Astrocyte (in vitro differentiated cells and primary cell): ENCODE results near the gene IPO13. TPM values are rescaled to one million over a fixed set of nuclear protein-coding genes. Genes with fewer than 3 reads are reported as not detected.
A peak's percentile ranks its signal among the peaks of the same experiment; 100 is the strongest.

Experiments used
- DNase-seq: peaks from one replicate; pipeline ENCODE4 v3.0.0-alpha.2; 2010; ENCODE audit warnings: low read depth
- FAIRE-seq: peaks from 2 replicates; lab custom pipeline; 2011; peaks lifted over from hg19 to GRCh38; lab: Jason Lieb, UNC
- H2AFZ ChIP-seq: 2 replicates; pipeline ENCODE4 v1.6.0; 2012; ENCODE audit warnings: low read depth, low read length, inconsistent platforms
- H3K27ac ChIP-seq: 2 replicates; pipeline ENCODE4 v1.5.1; 2011; ENCODE audit warnings: low read depth, low read length, inconsistent platforms
- H3K27me3 ChIP-seq: 2 replicates; pipeline ENCODE4 v1.6.0; 2011; ENCODE audit warnings: low read length, inconsistent platforms; ENCODE audit not compliant: insufficient read depth
- H3K36me3 ChIP-seq: 2 replicates; pipeline ENCODE4 v1.5.1; 2011; ENCODE audit warnings: low read length, inconsistent platforms; ENCODE audit not compliant: insufficient read depth
- H3K4me1 ChIP-seq: 2 replicates; pipeline ENCODE4 v1.5.1; 2011; ENCODE audit warnings: low read length, inconsistent platforms; ENCODE audit not compliant: insufficient read depth
- H3K4me2 ChIP-seq: 2 replicates; pipeline ENCODE4 v1.6.0; 2012; ENCODE audit warnings: low read length, inconsistent platforms
- H3K4me3 ChIP-seq: 2 replicates; pipeline ENCODE4 v1.5.1; 2011; ENCODE audit warnings: low read depth, mild to moderate bottlenecking, low read length, inconsistent platforms; ENCODE audit not compliant: insufficient read depth
- H3K79me2 ChIP-seq: 2 replicates; pipeline ENCODE4 v1.6.0; 2012; ENCODE audit warnings: mild to moderate bottlenecking, low read length, inconsistent platforms; ENCODE audit not compliant: insufficient read depth
- H3K9ac ChIP-seq: 2 replicates; pipeline ENCODE4 v1.6.0; 2012; ENCODE audit warnings: mild to moderate bottlenecking, low read length, inconsistent platforms
- H3K9me3 ChIP-seq: 2 replicates; pipeline ENCODE4 v1.5.1; 2012; ENCODE audit warnings: low read depth, mild to moderate bottlenecking, low read length, inconsistent platforms; ENCODE audit not compliant: insufficient read depth
- H4K20me1 ChIP-seq: 2 replicates; pipeline ENCODE4 v1.6.0; 2012; ENCODE audit warnings: low read length, inconsistent platforms; ENCODE audit not compliant: insufficient read depth
- H3K27ac Mint-ChIP-seq: one replicate; pipeline ENCODE4 v1.8.0; 2021; ENCODE audit warnings: mild to moderate bottlenecking, mixed read lengths; ENCODE audit not compliant: unreplicated experiment
- H3K27me3 Mint-ChIP-seq: one replicate; pipeline ENCODE4 v1.8.0; 2021; ENCODE audit warnings: low read depth, mixed read lengths; ENCODE audit not compliant: unreplicated experiment
- H3K36me3 Mint-ChIP-seq: one replicate; pipeline ENCODE4 v1.8.0; 2021; ENCODE audit warnings: low read depth, mixed read lengths; ENCODE audit not compliant: unreplicated experiment
- H3K4me1 Mint-ChIP-seq: one replicate; pipeline ENCODE4 v1.8.0; 2021; ENCODE audit warnings: low read depth, mixed read lengths; ENCODE audit not compliant: unreplicated experiment
- H3K4me3 Mint-ChIP-seq: one replicate; pipeline ENCODE4 v1.8.0; 2021; ENCODE audit warnings: mild to moderate bottlenecking, moderate library complexity, mixed read lengths; ENCODE audit not compliant: unreplicated experiment
- H3K9me3 Mint-ChIP-seq: one replicate; pipeline ENCODE4 v1.8.0; 2021; ENCODE audit warnings: mild to moderate bottlenecking, mixed read lengths; ENCODE audit not compliant: unreplicated experiment
- EZH2 ChIP-seq: IDR thresholded peaks from 2 replicates; pipeline ENCODE4 v1.6.1; 2012; ENCODE audit warnings: mild to moderate bottlenecking, low read length, inconsistent platforms; ENCODE audit not compliant: insufficient read depth
- total RNA-seq: library from RNA; stranded (reverse); gene quantifications from 2 replicates; pipeline ENCODE4 v1.2.1, GENCODE V29; 2021
- TF ChIP-seq, protein P1 (sequence below): IDR thresholded peaks from 2 replicates; pipeline ENCODE4 v1.5.1; 2011; ENCODE audit warnings: low read depth, mild to moderate bottlenecking, inconsistent platforms, low read length, moderate library complexity; ENCODE audit not compliant: insufficient read depth

The IPO13 gene
- total RNA-seq, 1 donor from 2014 or later: 31.0 TPM

GRCh38 chr1:43968348-43968948 is 21.7 kb downstream of the IPO13 start:
- Histone ChIP-seq H3K4me3 (no peak overlapping the region), H3K9ac (no peak overlapping the region), H3K36me3 (peaks cover 2% of the 10 kb centered on the region), H3K4me1 (peaks cover 6% of the 10 kb centered on the region), H3K9me3 (no peaks in the 10 kb centered on the region), H2AFZ (no peak overlapping the region), H4K20me1 (peaks cover 17% of the 10 kb centered on the region), H3K27ac (no peak overlapping the region), H3K27me3 (no peaks in the 10 kb centered on the region), H3K4me2 (no peak overlapping the region), H3K79me2 (peaks cover 17% of the 10 kb centered on the region)
- FAIRE-seq (no peak), DNase-seq (no peak)
- Mint-ChIP-seq H3K27ac (no peak overlapping the region), H3K4me1 (peaks cover 6% of the 10 kb centered on the region), H3K27me3 (no peaks in the 10 kb centered on the region), H3K9me3 (no peaks in the 10 kb centered on the region), H3K4me3 (peak overlapping the region; percentile 4), H3K36me3 (peaks cover 14% of the 10 kb centered on the region)
- no peak for TF ChIP-seq EZH2
- TF ChIP-seq, protein P1, sequence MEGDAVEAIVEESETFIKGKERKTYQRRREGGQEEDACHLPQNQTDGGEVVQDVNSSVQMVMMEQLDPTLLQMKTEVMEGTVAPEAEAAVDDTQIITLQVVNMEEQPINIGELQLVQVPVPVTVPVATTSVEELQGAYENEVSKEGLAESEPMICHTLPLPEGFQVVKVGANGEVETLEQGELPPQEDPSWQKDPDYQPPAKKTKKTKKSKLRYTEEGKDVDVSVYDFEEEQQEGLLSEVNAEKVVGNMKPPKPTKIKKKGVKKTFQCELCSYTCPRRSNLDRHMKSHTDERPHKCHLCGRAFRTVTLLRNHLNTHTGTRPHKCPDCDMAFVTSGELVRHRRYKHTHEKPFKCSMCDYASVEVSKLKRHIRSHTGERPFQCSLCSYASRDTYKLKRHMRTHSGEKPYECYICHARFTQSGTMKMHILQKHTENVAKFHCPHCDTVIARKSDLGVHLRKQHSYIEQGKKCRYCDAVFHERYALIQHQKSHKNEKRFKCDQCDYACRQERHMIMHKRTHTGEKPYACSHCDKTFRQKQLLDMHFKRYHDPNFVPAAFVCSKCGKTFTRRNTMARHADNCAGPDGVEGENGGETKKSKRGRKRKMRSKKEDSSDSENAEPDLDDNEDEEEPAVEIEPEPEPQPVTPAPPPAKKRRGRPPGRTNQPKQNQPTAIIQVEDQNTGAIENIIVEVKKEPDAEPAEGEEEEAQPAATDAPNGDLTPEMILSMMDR: no peak

- H3K36me3 Mint-ChIP-seq: peaks cover 14% of the 10 kb centered on the region
- H3K9me3 ChIP-seq: no peaks in the 10 kb centered on the region
- no peak overlapping the region for H3K27ac Mint-ChIP-seq
- H3K36me3 ChIP-seq: peaks cover 3% of the 10 kb centered on the region
- H3K27me3 Mint-ChIP-seq: no peaks in the 10 kb centered on the region
- no peaks in the 10 kb centered on the region for H3K27me3 ChIP-seq
- H3K4me2 ChIP-seq: peak overlapping the region; percentile 95
- no peak for DNase-seq
- no peaks in the 10 kb centered on the region for H3K9me3 Mint-ChIP-seq
- H3K4me1 ChIP-seq: peaks cover 12% of the 10 kb centered on the region
- H3K4me3 Mint-ChIP-seq: peak overlapping the region; percentile 96
- peaks cover 17% of the 10 kb centered on the region for H3K79me2 ChIP-seq
- no peak overlapping the region for H3K27ac ChIP-seq
- H3K4me3 ChIP-seq: no peak overlapping the region
- TF ChIP-seq, protein P1: no peak
- TF ChIP-seq EZH2: no peak
- H3K4me1 Mint-ChIP-seq: peaks cover 6% of the 10 kb centered on the region
- H4K20me1 ChIP-seq: peaks cover 17% of the 10 kb centered on the region
- no peak overlapping the region for H2AFZ ChIP-seq
- H3K9ac ChIP-seq: no peak overlapping the region
- no peak for FAIRE-seq
Observed at GRCh38 chr1:43969416-43969745, 22.6 kb downstream of the IPO13 start.

GRCh38 chr1:43969746-43970466 is 23.2 kb downstream of the IPO13 start, which contains the start of gene DPH2:
TSS of gene DPH2 (plus strand) at chr1:43970010. CDS start at chr1:43970176, 166 bp downstream.
- Histone ChIP-seq H3K27ac (peak within 1 kb of the TSS; percentile 5), H2AFZ (peak within 1 kb of the TSS; percentile 74), H3K4me3 (peak within 1 kb of the TSS; percentile 97), H3K79me2 (peaks cover 19% of the 10 kb centered on the region), H3K4me2 (peak within 1 kb of the TSS; percentile 95), H3K27me3 (no peaks in the 10 kb centered on the region), H3K9ac (peak within 1 kb of the TSS; percentile 85), H4K20me1 (peaks cover 14% of the 10 kb centered on the region), H3K9me3 (no peaks in the 10 kb centered on the region), H3K36me3 (peaks cover 3% of the 10 kb centered on the region), H3K4me1 (peaks cover 14% of the 10 kb centered on the region)
- TF ChIP-seq, protein P1: no peak
- no peak for TF ChIP-seq EZH2
- peaks cover 14% of the 10 kb centered on the region for H3K36me3 Mint-ChIP-seq
- peak; percentile 92 for DNase-seq
- peak within 1 kb of the TSS; percentile 96 for H3K4me3 Mint-ChIP-seq
- H3K4me1 Mint-ChIP-seq: peaks cover 6% of the 10 kb centered on the region
- peak; percentile 77 for FAIRE-seq
- H3K27me3 Mint-ChIP-seq: no peaks in the 10 kb centered on the region
- no peaks in the 10 kb centered on the region for H3K9me3 Mint-ChIP-seq
- peak within 1 kb of the TSS; percentile 70 for H3K27ac Mint-ChIP-seq
